Spleen (tissue), 11 donors: ENCODE measurements around the gene PLXNA1. TPM values are rescaled to one million over a fixed set of nuclear protein-coding genes. Genes with fewer than 3 reads are reported as not detected.

ENCODE experiments used
- DNase-seq: peaks from one replicate; pipeline ENCODE4 v3.0.0-alpha.2; 2020
- H3K27ac ChIP-seq, 8 donors: fragments of 200-600 bp; sonication (generic) in 7 of 8; 1 replicate in 4 of 8; 2 replicates in 4 of 8; pipeline versions ENCODE4 v1.5.0 to v1.8.0; 2016 to 2021; ENCODE audit warnings: inconsistent platforms in 4 of 8, mild to moderate bottlenecking in 4 of 8, moderate library complexity in 1 of 8
- H3K27me3 ChIP-seq, 7 donors: fragments of 200-600 bp; sonication (generic) in 6 of 7; replicated peaks in 1 of 7; 1 replicate in 4 of 7; 2 replicates in 3 of 7; pipeline versions ENCODE4 v1.5.0 to v1.8.0; 2016 to 2021; ENCODE audit warnings: inconsistent platforms in 3 of 7, mild to moderate bottlenecking in 1 of 7
- H3K36me3 ChIP-seq, 6 donors: fragments of 200-600 bp; sonication (generic) in 5 of 6; 1 replicate in 4 of 6; 2 replicates in 2 of 6; pipeline versions ENCODE4 v1.5.0 to v1.8.0; 2016 to 2021; ENCODE audit warnings: inconsistent platforms in 2 of 6
- H3K4me1 ChIP-seq, 6 donors: fragments of 200-600 bp; sonication (generic) in 5 of 6; 1 replicate in 3 of 6; 2 replicates in 3 of 6; pipeline versions ENCODE4 v1.5.0 to v1.8.0; 2016 to 2021; ENCODE audit warnings: inconsistent platforms in 3 of 6
- H3K4me3 ChIP-seq, 8 donors: fragments of 200-600 bp; sonication (generic) in 7 of 8; 1 replicate in 4 of 8; 2 replicates in 4 of 8; pipeline versions ENCODE4 v1.5.0 to v1.8.0; 2016 to 2021; ENCODE audit warnings: inconsistent platforms in 4 of 8, mild to moderate bottlenecking in 4 of 8, moderate library complexity in 2 of 8
- H3K9me3 ChIP-seq, 8 donors: fragments of 200-600 bp; sonication (generic) in 7 of 8; 1 replicate in 4 of 8; 2 replicates in 4 of 8; pipeline versions ENCODE4 v1.5.0 to v1.8.0; 2016 to 2021; ENCODE audit warnings: inconsistent platforms in 4 of 8
- CTCF ChIP-seq, 11 experiments: fragments of 200-600 bp in 7 of 11; fragments of 450-650 bp in 4 of 11; sonication (generic) in 4 of 11; IDR thresholded peaks in 8 of 11; conservative IDR thresholded peaks in 3 of 11; 1 replicate in 7 of 11; 2 replicates in 4 of 11; pipeline versions ENCODE4 v1.4.0 to v1.8.0; 2016 to 2021; ENCODE audit warnings: antibody characterized with exemption in 11 of 11, inconsistent platforms in 4 of 11, mild to moderate bottlenecking in 1 of 11
- POLR2A ChIP-seq, 3 donors: fragments of 450-650 bp; IDR thresholded peaks; one replicate each; pipeline ENCODE4 v1.5.1; 2017; ENCODE audit warnings: antibody characterized with exemption in 3 of 3, mild to moderate bottlenecking in 1 of 3
- POLR2AphosphoS5 ChIP-seq, 3 donors: sonication (generic); formaldehyde crosslinking; IDR thresholded peaks; one replicate each; pipeline ENCODE4 v1.5.1; 2017; ENCODE audit warnings: antibody characterized with exemption in 3 of 3
- WGBS, 5 donors: extraction: QIAGEN DNeasy Blood & Tissue Kit in 3 of 5; methylation state at CpG; one replicate each; pipeline versions ENCODE4 v1.1.5 to v1.1.7; 2013 to 2018; 5-methylcytosine and 5-hydroxymethylcytosine counted together
- intact Hi-C: fragments of 100-400 bp; cut with DNase I; formaldehyde crosslinking; loops from one replicate; pipeline ENCODE4 v1.15.0; 2023; ENCODE audit warnings: low total_unique reads
- polyA plus RNA-seq, 3 donors: library from polyadenylated mRNA; stranded (reverse); fragments of 200-250 nt; gene quantifications; one replicate each; pipeline ENCODE4 v1.2.1, GENCODE V29; 2013
- total RNA-seq, 7 donors: library from RNA; depleted of rRNA in 3 of 7; stranded (reverse); fragments of >200 nt in 3 of 7; fragmentation: NEBNext Ultra II Directional in 4 of 7; extraction: Animal tissue kit (Norgen Biotek cat#: 25700) in 4 of 7; gene quantifications; one replicate each; pipeline versions ENCODE4 v1.1.0 to v1.2.1, GENCODE V29; 2016 to 2021
- donor health status: healthy with polysubstance abuse.
- donor health status: DM: no; HTN: no; CAD: no; lungs with moderate emphysema.
- donor health status: DM: no; HTN: no; CAD: no.
- donor health status: Bipolar disorder and iron deficiency.
- donor health status: healthy.
- donor health status: DM: no; HTN: no; CAD: no.
- donor health status: DM: yes; HTN: yes; CAD: no.

PLXNA1 gene
- total and polyA plus RNA-seq, 10 donors: 3.7 to 47.6 (median 31.0) TPM

GRCh38 chr3:126936853-126937425, 46.0 kb upstream of the PLXNA1 start:
- Histone ChIP-seq H3K27me3 (no peaks in the 10 kb centered on the region), H3K4me3 (no peak overlapping the region), H3K9me3 (no peaks in the 10 kb centered on the region), H3K27ac (no peak overlapping the region), H3K36me3 (no peaks in the 10 kb centered on the region), H3K4me1 (peaks cover 20 to 76% (median 54%) of the 10 kb centered on the region in 6 donors)
- peak; percentile 34 for DNase-seq
- TF ChIP-seq POLR2AphosphoS5 (IDR thresholded peaks at IDR 0.05) (no peak), CTCF (IDR thresholded peaks at IDR 0.05 in 8 of 11, conservative IDR thresholded peaks at IDR 0.05 in 3 of 11) (no peak)
- intact Hi-C loops: no loop called here
- 72 to 88% (median 86%) methylated on average over 6 of the region's 6 CpGs for WGBS, 5 donors

- 92 to 100% (median 95%) methylated on average over 2 of the region's 2 CpGs for WGBS, 5 donors
- intact Hi-C loops: no loop called here
- H3K27me3 ChIP-seq: no peaks in the 10 kb centered on the region
- TF ChIP-seq CTCF (IDR thresholded peaks at IDR 0.05 in 8 of 11, conservative IDR thresholded peaks at IDR 0.05 in 3 of 11): no peak
- TF ChIP-seq POLR2AphosphoS5 (IDR thresholded peaks at IDR 0.05): no peak
- no peak for TF ChIP-seq POLR2A (IDR thresholded peaks at IDR 0.05)
- peak; percentile 17 for DNase-seq
- no peak overlapping the region for H3K4me3 ChIP-seq
- H3K9me3 ChIP-seq: no peaks in the 10 kb centered on the region
- no peak overlapping the region for H3K27ac ChIP-seq
- H3K36me3 ChIP-seq: no peaks in the 10 kb centered on the region
- H3K4me1 ChIP-seq: peaks cover 20 to 70% (median 49%) of the 10 kb centered on the region in 6 donors
Measured at GRCh38 chr3:126937533-126937932, 45.4 kb upstream of the PLXNA1 start.

GRCh38 chr3:126937973-126938372, 44.9 kb upstream of the PLXNA1 start:
- Histone ChIP-seq H3K27me3 (no peaks in the 10 kb centered on the region), H3K9me3 (no peaks in the 10 kb centered on the region), H3K27ac (no peak overlapping the region), H3K4me1 (peaks cover 18 to 66% (median 45%) of the 10 kb centered on the region in 6 donors), H3K36me3 (no peaks in the 10 kb centered on the region), H3K4me3 (no peak overlapping the region)
- TF ChIP-seq CTCF (IDR thresholded peaks at IDR 0.05 in 8 of 11, conservative IDR thresholded peaks at IDR 0.05 in 3 of 11) (no peak), POLR2A (IDR thresholded peaks at IDR 0.05) (no peak), POLR2AphosphoS5 (IDR thresholded peaks at IDR 0.05) (no peak)
- peak; percentile 57 for DNase-seq
- intact Hi-C loops: no loop called here
- 76 to 87% (median 84%) methylated on average over 7 of the region's 7 CpGs for WGBS, 5 donors

GRCh38 chr3:126938520-126939337, 44.2 kb upstream of the PLXNA1 start:
- no peak for TF ChIP-seq POLR2A (IDR thresholded peaks at IDR 0.05)
- TF ChIP-seq POLR2AphosphoS5 (IDR thresholded peaks at IDR 0.05): no peak
- TF ChIP-seq CTCF (IDR thresholded peaks at IDR 0.05 in 8 of 11, conservative IDR thresholded peaks at IDR 0.05 in 3 of 11): no peak
- Histone ChIP-seq H3K9me3 (no peaks in the 10 kb centered on the region), H3K4me3 (no peak overlapping the region), H3K4me1 (peaks cover 14 to 58% (median 40%) of the 10 kb centered on the region in 6 donors), H3K36me3 (no peaks in the 10 kb centered on the region), H3K27ac (peak overlapping the region in 3 of 8 donors; percentile 2 to 40 (median 30)), H3K27me3 (no peaks in the 10 kb centered on the region)
- intact Hi-C loops: no loop called here
- peak; percentile 62 for DNase-seq
- 68 to 76% (median 73%) methylated on average over 8 of the region's 8 CpGs for WGBS, 5 donors
